Cardiac fibroblast (primary cell): ENCODE measurements around the gene COPG2.

Experiments
- DNase-seq, 2 donors: peaks; one replicate each; pipeline versions ENCODE4 v3.0.0 to v3.0.0-alpha.2; 2010; ENCODE audit warnings: low read depth in 2 of 2
- H3K4me3 ChIP-seq, 2 donors: replicated peaks in 1 of 2; 1 replicate in 1 of 2; 2 replicates in 1 of 2; pipeline ENCODE4 v1.5.1; 2011; ENCODE audit warnings: low read depth in 2 of 2, low read length in 2 of 2, mild to moderate bottlenecking in 2 of 2, moderate library complexity in 1 of 2
- TF ChIP-seq, protein P1 (sequence below): IDR thresholded peaks from one replicate; pipeline ENCODE4 v1.5.1; 2011; ENCODE audit warnings: low read depth, mild to moderate bottlenecking, low read length, inconsistent platforms

COPG2 gene, protein sequence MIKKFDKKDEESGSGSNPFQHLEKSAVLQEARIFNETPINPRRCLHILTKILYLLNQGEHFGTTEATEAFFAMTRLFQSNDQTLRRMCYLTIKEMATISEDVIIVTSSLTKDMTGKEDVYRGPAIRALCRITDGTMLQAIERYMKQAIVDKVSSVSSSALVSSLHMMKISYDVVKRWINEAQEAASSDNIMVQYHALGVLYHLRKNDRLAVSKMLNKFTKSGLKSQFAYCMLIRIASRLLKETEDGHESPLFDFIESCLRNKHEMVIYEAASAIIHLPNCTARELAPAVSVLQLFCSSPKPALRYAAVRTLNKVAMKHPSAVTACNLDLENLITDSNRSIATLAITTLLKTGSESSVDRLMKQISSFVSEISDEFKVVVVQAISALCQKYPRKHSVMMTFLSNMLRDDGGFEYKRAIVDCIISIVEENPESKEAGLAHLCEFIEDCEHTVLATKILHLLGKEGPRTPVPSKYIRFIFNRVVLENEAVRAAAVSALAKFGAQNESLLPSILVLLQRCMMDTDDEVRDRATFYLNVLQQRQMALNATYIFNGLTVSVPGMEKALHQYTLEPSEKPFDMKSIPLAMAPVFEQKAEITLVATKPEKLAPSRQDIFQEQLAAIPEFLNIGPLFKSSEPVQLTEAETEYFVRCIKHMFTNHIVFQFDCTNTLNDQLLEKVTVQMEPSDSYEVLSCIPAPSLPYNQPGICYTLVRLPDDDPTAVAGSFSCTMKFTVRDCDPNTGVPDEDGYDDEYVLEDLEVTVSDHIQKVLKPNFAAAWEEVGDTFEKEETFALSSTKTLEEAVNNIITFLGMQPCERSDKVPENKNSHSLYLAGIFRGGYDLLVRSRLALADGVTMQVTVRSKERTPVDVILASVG

DNA sequence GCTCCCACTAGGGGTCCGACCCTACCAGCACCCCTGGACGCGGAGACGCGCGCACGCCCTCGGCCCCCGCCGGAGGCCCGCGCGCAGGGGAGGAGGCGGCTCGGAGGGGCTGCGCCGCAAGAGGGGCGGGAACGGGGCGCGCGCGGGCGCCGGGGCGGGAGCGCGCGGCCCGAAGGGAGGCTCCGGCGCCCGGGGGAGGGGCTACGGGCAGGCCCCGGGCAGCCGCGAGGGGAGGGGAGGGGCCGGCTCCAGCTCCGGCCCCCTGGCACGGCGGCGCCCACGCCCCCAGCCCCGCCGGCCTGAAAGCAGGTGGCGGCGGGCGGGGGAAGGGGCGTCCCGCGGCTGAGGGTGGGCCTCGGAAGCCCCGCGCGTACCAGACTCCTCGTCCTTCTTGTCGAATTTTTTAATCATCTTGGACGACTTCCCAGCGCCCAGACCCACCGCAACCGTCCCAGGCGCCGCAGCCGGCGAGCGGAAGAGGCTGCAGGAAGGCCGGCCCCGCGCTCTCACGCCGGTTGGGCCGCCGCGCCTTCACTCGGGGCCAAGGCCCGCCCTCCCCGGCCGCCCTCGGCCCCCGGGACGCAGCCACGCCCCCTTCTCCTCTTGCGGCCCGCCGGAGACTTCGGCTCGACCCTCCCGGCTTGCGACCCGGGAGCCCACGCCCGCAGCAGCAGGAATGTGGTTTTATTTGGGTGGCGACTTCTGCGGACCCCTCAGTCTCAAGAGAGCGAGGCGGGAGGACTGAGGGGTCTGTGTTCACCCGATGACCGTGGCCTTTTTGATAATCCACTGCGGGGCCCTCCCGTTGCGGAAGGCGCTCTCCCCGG lies at the start of gene COPG2:
Gene COPG2 (minus strand): TSS at position 491 of the 827 bp plus-strand sequence. CDS start 80 bp downstream, at position 411.
- peak; percentile 80 to 89 for DNase-seq
- TF ChIP-seq, protein P1, sequence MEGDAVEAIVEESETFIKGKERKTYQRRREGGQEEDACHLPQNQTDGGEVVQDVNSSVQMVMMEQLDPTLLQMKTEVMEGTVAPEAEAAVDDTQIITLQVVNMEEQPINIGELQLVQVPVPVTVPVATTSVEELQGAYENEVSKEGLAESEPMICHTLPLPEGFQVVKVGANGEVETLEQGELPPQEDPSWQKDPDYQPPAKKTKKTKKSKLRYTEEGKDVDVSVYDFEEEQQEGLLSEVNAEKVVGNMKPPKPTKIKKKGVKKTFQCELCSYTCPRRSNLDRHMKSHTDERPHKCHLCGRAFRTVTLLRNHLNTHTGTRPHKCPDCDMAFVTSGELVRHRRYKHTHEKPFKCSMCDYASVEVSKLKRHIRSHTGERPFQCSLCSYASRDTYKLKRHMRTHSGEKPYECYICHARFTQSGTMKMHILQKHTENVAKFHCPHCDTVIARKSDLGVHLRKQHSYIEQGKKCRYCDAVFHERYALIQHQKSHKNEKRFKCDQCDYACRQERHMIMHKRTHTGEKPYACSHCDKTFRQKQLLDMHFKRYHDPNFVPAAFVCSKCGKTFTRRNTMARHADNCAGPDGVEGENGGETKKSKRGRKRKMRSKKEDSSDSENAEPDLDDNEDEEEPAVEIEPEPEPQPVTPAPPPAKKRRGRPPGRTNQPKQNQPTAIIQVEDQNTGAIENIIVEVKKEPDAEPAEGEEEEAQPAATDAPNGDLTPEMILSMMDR, result peak; percentile 2
- peak within 1 kb of the TSS; percentile 65 to 74 for H3K4me3 ChIP-seq

DNA sequence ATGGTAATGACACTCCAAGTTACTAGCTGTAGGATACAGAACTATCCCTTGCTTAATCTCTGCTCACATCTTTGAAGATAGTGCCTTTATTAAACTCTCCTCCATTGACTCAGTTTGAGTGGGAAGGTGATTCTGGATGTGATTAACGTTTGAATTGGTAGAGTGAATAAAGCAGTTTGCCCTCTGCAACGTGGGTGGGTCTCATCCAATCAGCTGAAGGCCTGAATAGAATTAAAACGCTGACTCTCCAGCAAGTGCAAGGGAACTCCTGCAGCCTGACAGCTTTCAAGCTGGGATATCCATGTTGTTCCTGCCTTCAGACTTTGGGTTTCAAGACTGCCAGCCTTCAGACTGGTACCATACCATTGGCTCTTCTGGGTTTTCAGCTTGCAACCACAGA lies 43.9 kb upstream of the COPG2 start:
- DNase-seq, result no peak
- TF ChIP-seq, protein P1, result no peak
- no peak overlapping the region for H3K4me3 ChIP-seq

DNA sequence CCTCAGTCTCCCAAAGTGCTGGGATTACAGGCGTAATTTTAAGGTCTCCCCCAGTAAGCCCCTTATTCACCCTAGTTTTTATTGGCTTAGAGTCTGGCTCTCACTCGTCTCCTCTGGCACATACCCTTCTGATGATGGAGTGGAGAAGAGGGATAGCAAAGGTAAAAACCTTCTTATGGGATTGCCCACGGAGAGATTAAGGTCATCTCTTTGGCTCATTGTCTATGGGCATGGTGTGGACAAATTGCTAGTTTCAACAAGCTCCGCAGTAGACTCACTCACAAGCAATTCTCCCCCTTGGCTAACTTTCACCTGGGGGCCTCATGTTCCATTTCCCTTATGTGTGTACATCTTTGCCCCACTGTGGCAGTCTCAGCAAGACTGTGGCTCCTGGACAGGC lies 40.2 kb upstream of the COPG2 start:
- TF ChIP-seq, protein P1, result no peak
- H3K4me3 ChIP-seq, result no peak overlapping the region
- no peak for DNase-seq

DNA sequence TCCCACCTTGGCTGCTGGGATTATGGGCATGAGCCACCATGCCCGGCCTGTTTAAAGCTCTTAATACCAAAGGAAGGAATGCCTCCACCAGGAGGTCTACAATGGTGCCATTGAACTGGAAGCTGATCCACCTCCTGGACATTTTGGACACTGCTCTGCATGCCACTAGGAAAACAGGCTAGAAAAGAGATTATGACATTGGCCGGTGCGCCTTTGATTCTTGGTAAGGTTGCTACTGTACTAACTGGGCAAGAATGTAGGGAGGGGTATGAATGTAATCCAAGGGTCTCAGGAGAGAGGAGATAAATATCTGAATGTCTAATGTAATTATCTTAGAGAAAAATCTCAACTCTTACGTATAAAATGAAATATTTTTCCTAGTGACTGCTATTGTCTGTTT lies 39.5 kb upstream of the COPG2 start:
- DNase-seq, result no peak
- TF ChIP-seq, protein P1, result no peak
- no peak overlapping the region for H3K4me3 ChIP-seq

DNA sequence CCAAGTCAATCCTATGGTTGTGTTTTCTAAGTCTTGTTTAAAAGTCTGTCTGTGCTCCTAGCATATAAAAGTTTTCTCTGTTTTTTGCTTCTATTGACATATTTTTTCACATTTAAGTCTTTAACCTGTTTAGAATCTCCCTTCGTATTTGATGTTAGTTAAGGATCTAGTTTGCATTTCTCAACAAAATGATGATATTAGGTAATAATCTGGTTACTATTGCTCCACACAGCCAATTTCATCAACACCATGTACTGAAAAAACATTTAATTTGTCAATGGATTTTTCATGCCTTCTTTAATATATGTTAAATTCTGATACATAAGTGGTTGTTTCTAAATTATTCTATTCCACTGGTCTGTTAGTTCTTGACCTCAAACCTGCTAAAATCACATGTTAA lies 35.3 kb upstream of the COPG2 start:
- H3K4me3 ChIP-seq, result no peak overlapping the region
- DNase-seq, result no peak
- TF ChIP-seq, protein P1, result no peak

DNA sequence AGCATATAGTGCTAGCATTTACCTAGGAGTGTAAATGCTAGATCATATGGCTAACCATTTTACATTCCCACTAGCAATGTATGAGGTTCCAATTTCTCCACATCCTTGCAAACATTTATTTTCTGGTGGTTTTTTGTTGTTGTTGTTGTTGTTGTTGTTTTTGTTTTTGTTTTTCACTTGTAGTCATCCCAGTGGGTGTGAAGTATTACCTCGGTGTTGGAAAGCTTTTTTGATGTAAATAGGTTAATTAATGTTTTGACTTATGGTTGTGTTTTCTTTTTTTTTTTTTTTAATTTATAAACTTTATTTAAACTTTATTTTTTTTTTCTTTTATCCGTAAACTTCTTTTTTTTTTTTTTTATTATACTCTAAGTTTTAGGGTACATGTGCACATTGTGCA lies 33.1 kb upstream of the COPG2 start:
- TF ChIP-seq, protein P1, result no peak
- no peak for DNase-seq
- no peak overlapping the region for H3K4me3 ChIP-seq
